WTC11 (cell line): ENCODE measurements around the gene HES4. TPM values are rescaled to one million over a fixed set of nuclear protein-coding genes. Genes with fewer than 3 reads are reported as not detected.
"Not testable (repeated sequence)": the region's sequence is repeated elsewhere in the genome, so short reads cannot be mapped to it uniquely, and the experiment has no call there.

Experiments
- ATAC-seq: fragments of 200-7000 bp; cut with Tn5 transposase; 2 replicates; pipeline ENCODE4 v1.10.0; 2021; ENCODE audit warnings: mild to moderate bottlenecking, moderate library complexity
- CTCF ChIA-PET: fragments of 300-600 bp; sonication (Branson Sonifier 250); formaldehyde crosslinking; loops from one replicate; lab custom pipeline; 2021; ENCODE audit warnings: antibody characterized with exemption; lab: Charles Lee
- POLR2A ChIA-PET: fragments of 350-600 bp; sonication (Branson Sonifier 250); formaldehyde crosslinking; loops from one replicate; lab custom pipeline; 2021; ENCODE audit warnings: antibody characterized with exemption; lab: Charles Lee
- DNase-seq: peaks from one replicate; pipeline ENCODE4 v3.0.0; 2021; ENCODE audit warnings: low spot score
- H3K27ac Mint-ChIP-seq: 2 replicates; pipeline ENCODE4 v1.8.0; 2021; ENCODE audit warnings: mixed read lengths
- H3K27me3 Mint-ChIP-seq: 2 replicates; pipeline ENCODE4 v1.8.0; 2021; ENCODE audit warnings: low read depth, mild to moderate bottlenecking, moderate library complexity, mixed read lengths
- H3K36me3 Mint-ChIP-seq: 2 replicates; pipeline ENCODE4 v1.8.0; 2021; ENCODE audit warnings: mixed read lengths
- H3K4me1 Mint-ChIP-seq: 2 replicates; pipeline ENCODE4 v1.8.0; 2022; ENCODE audit warnings: mixed read lengths
- H3K4me3 Mint-ChIP-seq: 2 replicates; pipeline ENCODE4 v1.8.0; 2021; ENCODE audit warnings: mild to moderate bottlenecking, moderate library complexity, mixed read lengths
- H3K9me3 Mint-ChIP-seq: 2 replicates; pipeline ENCODE4 v1.8.0; 2021; ENCODE audit warnings: mixed read lengths
- ATF1 ChIP-seq: sonication (generic); formaldehyde crosslinking; IDR thresholded peaks from 2 replicates; pipeline ENCODE4 v1.8.1; 2023; ENCODE audit warnings: mild to moderate bottlenecking, moderate library complexity, missing genetic modification reagents
- EMX1 ChIP-seq: fragments of 250-450 bp; sonication (Bioruptor Pico); IDR thresholded peaks from 2 replicates; pipeline ENCODE4 v1.8.0; 2021; ENCODE audit warnings: mild to moderate bottlenecking
- ETV6 ChIP-seq: sonication (generic); formaldehyde crosslinking; IDR thresholded peaks from 2 replicates; pipeline ENCODE4 v1.8.1; 2022; ENCODE audit warnings: mild to moderate bottlenecking, missing genetic modification reagents
- FOXJ3 ChIP-seq: sonication (generic); formaldehyde crosslinking; IDR thresholded peaks from 2 replicates; pipeline ENCODE4 v1.9.0; 2021; ENCODE audit warnings: missing genetic modification reagents, mild to moderate bottlenecking, borderline replicate concordance
- FOXK1 ChIP-seq: sonication (generic); formaldehyde crosslinking; IDR thresholded peaks from 2 replicates; pipeline ENCODE4 v1.8.0; 2022; ENCODE audit warnings: mild to moderate bottlenecking, moderate library complexity, missing genetic modification reagents
- IRF1 ChIP-seq: sonication (generic); formaldehyde crosslinking; IDR thresholded peaks from 2 replicates; pipeline ENCODE4 v1.8.0; 2023; ENCODE audit warnings: missing genetic modification reagents
- IRF2 ChIP-seq: sonication (generic); formaldehyde crosslinking; IDR thresholded peaks from 2 replicates; pipeline ENCODE4 v1.8.0; 2022; ENCODE audit warnings: low read depth, missing genetic modification reagents, borderline replicate concordance
- MYBL2 ChIP-seq: sonication (generic); formaldehyde crosslinking; IDR thresholded peaks from 2 replicates; pipeline ENCODE4 v1.8.1; 2023; ENCODE audit warnings: mild to moderate bottlenecking, moderate library complexity, missing genetic modification reagents
- SOX15 ChIP-seq: fragments of 250-450 bp; sonication (Bioruptor Pico); IDR thresholded peaks from 2 replicates; pipeline ENCODE4 v1.9.0; 2021; ENCODE audit warnings: mild to moderate bottlenecking
- SP1 ChIP-seq: sonication (generic); formaldehyde crosslinking; conservative IDR thresholded peaks from 2 replicates; pipeline ENCODE4 v1.8.1; 2022; ENCODE audit warnings: missing genetic modification reagents
- TCF7 ChIP-seq: sonication (generic); formaldehyde crosslinking; IDR thresholded peaks from 2 replicates; pipeline ENCODE4 v1.8.0; 2022; ENCODE audit warnings: mild to moderate bottlenecking, low read depth, missing genetic modification reagents, moderate library complexity
- TEAD4 ChIP-seq: sonication (generic); formaldehyde crosslinking; IDR thresholded peaks from 2 replicates; pipeline ENCODE4 v1.8.0; 2022; ENCODE audit warnings: mild to moderate bottlenecking, missing genetic modification reagents
- TP53 ChIP-seq: sonication (generic); formaldehyde crosslinking; IDR thresholded peaks from 2 replicates; pipeline ENCODE4 v1.8.1; 2023; ENCODE audit warnings: mild to moderate bottlenecking, missing genetic modification reagents
- USF2 ChIP-seq: sonication (generic); formaldehyde crosslinking; IDR thresholded peaks from 2 replicates; pipeline ENCODE4 v1.8.1; 2023; ENCODE audit warnings: mild to moderate bottlenecking, missing genetic modification reagents, moderate library complexity
- ZNF121 ChIP-seq: sonication (generic); formaldehyde crosslinking; IDR thresholded peaks from 2 replicates; pipeline ENCODE4 v1.8.0; 2023; ENCODE audit warnings: missing genetic modification reagents
- ZNF532 ChIP-seq: fragments of 250-450 bp; sonication (Bioruptor Pico); IDR thresholded peaks from 2 replicates; pipeline ENCODE4 v1.9.0; 2021; ENCODE audit warnings: mild to moderate bottlenecking, borderline replicate concordance
- ZSCAN18 ChIP-seq: fragments of 250-450 bp; sonication (Bioruptor Pico); IDR thresholded peaks from 2 replicates; pipeline ENCODE4 v2.1.2; 2022; ENCODE audit warnings: mild to moderate bottlenecking, moderate library complexity
- total RNA-seq: library from RNA; stranded (reverse); gene quantifications from 3 replicates; pipeline ENCODE4 v1.2.3, GENCODE V29; 2021
- TF ChIP-seq, protein P1 (sequence below): sonication (generic); formaldehyde crosslinking; IDR thresholded peaks from 2 replicates; pipeline ENCODE4 v1.8.0; 2022; ENCODE audit warnings: mild to moderate bottlenecking, missing genetic modification reagents
- TF ChIP-seq, protein P2 (sequence below): sonication (generic); formaldehyde crosslinking; IDR thresholded peaks from 2 replicates; pipeline ENCODE4 v1.8.1; 2022; ENCODE audit warnings: missing genetic modification reagents, borderline replicate concordance
- TF ChIP-seq, protein P3 (sequence below): sonication (generic); formaldehyde crosslinking; IDR thresholded peaks from 2 replicates; pipeline ENCODE4 v1.8.1; 2023; ENCODE audit warnings: mild to moderate bottlenecking, missing genetic modification reagents

HES4 gene
- total RNA-seq, 1 experiment from 2014 or later = 4.5 TPM

DNA sequence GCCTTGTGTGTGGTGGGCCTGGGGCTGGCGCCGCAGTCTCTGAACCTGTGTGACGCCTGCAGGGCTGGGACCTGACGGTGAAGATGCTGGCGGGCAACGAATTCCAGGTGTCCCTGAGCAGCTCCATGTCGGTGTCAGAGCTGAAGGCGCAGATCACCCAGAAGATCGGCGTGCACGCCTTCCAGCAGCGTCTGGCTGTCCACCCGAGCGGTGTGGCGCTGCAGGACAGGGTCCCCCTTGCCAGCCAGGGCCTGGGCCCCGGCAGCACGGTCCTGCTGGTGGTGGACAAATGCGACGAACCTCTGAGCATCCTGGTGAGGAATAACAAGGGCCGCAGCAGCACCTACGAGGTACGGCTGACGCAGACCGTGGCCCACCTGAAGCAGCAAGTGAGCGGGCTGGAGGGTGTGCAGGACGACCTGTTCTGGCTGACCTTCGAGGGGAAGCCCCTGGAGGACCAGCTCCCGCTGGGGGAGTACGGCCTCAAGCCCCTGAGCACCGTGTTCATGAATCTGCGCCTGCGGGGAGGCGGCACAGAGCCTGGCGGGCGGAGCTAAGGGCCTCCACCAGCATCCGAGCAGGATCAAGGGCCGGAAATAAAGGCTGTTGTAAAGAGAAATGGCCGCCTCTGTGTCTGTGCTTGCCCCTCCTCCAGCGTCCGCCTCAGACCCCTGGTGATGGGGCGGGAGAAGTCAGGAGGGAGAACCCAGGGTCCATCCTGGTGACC, 14.2 kb upstream of the HES4 start (continued):
- TF ChIP-seq, protein P1, sequence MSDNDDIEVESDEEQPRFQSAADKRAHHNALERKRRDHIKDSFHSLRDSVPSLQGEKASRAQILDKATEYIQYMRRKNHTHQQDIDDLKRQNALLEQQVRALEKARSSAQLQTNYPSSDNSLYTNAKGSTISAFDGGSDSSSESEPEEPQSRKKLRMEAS = no peak
- no peak for TF ChIP-seq EMX1
- TF ChIP-seq ETV6 = no peak
- no peak for TF ChIP-seq FOXJ3 (CRISPR knock-in tag)
- no peak for TF ChIP-seq ZNF532
- no peak for TF ChIP-seq ZNF121 (CRISPR knock-in tag)
- TF ChIP-seq ATF1 (CRISPR knock-in tag) = no peak

DNA sequence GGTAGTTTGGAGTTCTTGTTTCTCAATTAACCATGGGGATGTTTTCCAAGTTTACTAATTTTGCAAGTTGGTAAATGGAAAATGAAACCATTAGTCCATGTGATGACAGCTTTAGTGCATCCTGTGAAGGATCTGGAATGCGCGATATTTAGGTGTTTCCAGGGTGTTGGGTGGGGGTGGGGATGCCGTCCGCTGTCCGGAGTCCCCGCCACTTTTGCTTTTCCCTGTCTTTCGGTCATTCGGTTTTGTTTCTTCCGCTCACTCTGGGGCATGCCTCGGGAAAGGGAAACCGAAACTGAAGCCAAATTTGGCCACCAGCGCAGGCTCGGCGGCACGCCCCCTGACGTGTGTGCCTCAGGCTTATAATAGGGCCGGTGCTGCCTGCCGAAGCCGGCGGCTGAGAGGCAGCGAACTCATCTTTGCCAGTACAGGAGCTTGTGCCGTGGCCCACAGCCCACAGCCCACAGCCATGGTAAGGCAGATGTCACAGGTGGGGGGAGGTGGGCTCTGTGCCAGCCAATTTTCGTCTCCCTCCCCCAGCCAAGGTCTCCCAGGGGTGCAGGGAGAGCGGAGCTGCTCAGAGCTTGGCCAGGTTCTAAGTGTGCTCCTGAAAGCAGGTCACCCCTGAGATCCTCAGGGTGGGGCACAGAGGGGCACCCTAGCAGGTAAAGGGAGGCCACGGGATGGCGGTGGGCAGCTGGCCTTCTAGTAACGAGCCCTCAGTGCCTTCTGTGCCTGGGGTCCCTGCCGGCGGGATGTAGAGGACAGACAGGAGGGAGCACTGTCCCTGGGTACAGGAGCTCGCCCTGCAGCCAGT, 13.4 kb upstream of the HES4 start, which contains the start of gene ISG15:
TSS of gene ISG15 (plus strand) at position 393 of the 817 bp plus-strand sequence. CDS start at position 470, 77 bp downstream.
- H3K27me3 Mint-ChIP-seq = peaks cover 48% of the 10 kb centered on the region
- TF ChIP-seq USF2 (no peak), IRF2 (CRISPR knock-in tag) (0 out of 2 replicates have a peak, but pooled peaks have one; percentile 90), SP1 (CRISPR knock-in tag) (0 out of 2 replicates have a peak, but pooled peaks have one; percentile 35), FOXK1 (CRISPR knock-in tag) (peak; percentile 17; the same call in 1 of the 2 replicates), ZNF121 (CRISPR knock-in tag) (no peak), SOX15 (CRISPR knock-in tag) (no peak), TEAD4 (CRISPR knock-in tag) (no peak), TCF7 (0 out of 2 replicates have a peak, but pooled peaks have one; percentile 50), TP53 (CRISPR knock-in tag) (no peak), ETV6 (0 out of 2 replicates have a peak, but pooled peaks have one; percentile 29), MYBL2 (CRISPR knock-in tag) (no peak), IRF1 (CRISPR knock-in tag) (peak; percentile 96), ZSCAN18 (CRISPR knock-in tag) (no peak)
- TF ChIP-seq, protein P1 = peak; percentile 40
- TF ChIP-seq, protein P2, sequence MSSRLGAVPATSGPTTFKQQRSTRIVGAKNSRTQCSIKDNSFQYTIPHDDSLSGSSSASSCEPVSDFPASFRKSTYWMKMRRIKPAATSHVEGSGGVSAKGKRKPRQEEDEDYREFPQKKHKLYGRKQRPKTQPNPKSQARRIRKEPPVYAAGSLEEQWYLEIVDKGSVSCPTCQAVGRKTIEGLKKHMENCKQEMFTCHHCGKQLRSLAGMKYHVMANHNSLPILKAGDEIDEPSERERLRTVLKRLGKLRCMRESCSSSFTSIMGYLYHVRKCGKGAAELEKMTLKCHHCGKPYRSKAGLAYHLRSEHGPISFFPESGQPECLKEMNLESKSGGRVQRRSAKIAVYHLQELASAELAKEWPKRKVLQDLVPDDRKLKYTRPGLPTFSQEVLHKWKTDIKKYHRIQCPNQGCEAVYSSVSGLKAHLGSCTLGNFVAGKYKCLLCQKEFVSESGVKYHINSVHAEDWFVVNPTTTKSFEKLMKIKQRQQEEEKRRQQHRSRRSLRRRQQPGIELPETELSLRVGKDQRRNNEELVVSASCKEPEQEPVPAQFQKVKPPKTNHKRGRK = no peak
- TF ChIP-seq, protein P3, sequence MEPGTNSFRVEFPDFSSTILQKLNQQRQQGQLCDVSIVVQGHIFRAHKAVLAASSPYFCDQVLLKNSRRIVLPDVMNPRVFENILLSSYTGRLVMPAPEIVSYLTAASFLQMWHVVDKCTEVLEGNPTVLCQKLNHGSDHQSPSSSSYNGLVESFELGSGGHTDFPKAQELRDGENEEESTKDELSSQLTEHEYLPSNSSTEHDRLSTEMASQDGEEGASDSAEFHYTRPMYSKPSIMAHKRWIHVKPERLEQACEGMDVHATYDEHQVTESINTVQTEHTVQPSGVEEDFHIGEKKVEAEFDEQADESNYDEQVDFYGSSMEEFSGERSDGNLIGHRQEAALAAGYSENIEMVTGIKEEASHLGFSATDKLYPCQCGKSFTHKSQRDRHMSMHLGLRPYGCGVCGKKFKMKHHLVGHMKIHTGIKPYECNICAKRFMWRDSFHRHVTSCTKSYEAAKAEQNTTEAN (CRISPR knock-in tag) = 0 out of 2 replicates have a peak, but pooled peaks have one; percentile 19
- peak; percentile 88 for DNase-seq
- ATAC-seq = peak; percentile 78
- peaks cover 29% of the 10 kb centered on the region for H3K4me1 Mint-ChIP-seq
- no peaks in the 10 kb centered on the region for H3K36me3 Mint-ChIP-seq
- CTCF ChIA-PET = interaction anchor here (0.7 to 3.6 kb wide), 13 partner anchors 8 to 237 kb away, joined by 3 to 36 read pairs (median 5); partner anchors contain the start of genes HES4 and PERM1
- H3K27ac Mint-ChIP-seq = peak within 1 kb of the TSS; percentile 95
- POLR2A ChIA-PET = interaction anchor here (0.6 to 2.7 kb wide), 8 partner anchors 9 to 297 kb away, joined by 3 to 10 read pairs (median 3); no protein-coding TSS in a partner anchor
- peaks cover 8% of the 10 kb centered on the region for H3K9me3 Mint-ChIP-seq
- peak within 1 kb of the TSS; percentile 78 for H3K4me3 Mint-ChIP-seq

DNA sequence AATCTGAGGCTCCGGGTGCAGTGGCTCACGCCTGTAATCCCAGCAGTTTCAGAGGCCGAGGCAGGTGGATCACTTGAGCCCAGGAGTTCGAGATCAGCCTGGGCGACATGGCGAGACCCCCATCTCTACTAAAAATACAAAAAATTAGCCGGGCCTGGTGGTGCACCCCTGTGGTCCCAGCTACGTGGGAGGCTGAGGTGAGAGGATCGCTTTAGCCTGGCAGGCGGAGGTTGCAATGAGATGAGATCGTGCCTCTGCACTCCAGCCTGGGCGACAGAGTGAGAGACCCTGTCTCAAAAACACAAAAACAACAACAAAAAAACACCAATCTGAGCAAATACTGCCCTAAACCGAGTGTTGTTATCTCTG, 12.8 kb upstream of the HES4 start:
- Mint-ChIP-seq H3K27me3 (peaks cover 52% of the 10 kb centered on the region), H3K4me3 (peak overlapping the region; percentile 78), H3K4me1 (peaks cover 29% of the 10 kb centered on the region), H3K27ac (peak overlapping the region; percentile 95)
- DNase-seq, H3K36me3 Mint-ChIP-seq, ATAC-seq, H3K9me3 Mint-ChIP-seq: not testable (repeated sequence)
- ChIA-PET CTCF (interaction anchor here (1.4 to 3.6 kb wide), 5 partner anchors 10 to 51 kb away, joined by 5 to 36 read pairs (median 18); partner anchors contain the start of gene PERM1), POLR2A (interaction anchor here (0.6 to 2.7 kb wide), 3 partner anchors 12 to 27 kb away, joined by 3 to 8 read pairs (median 3); no protein-coding TSS in a partner anchor)
